ENCODE measurements around the gene MOB3B.
A peak's percentile ranks its signal among the peaks of the same experiment; 100 is the strongest.

Gene MOB3B

DNA sequence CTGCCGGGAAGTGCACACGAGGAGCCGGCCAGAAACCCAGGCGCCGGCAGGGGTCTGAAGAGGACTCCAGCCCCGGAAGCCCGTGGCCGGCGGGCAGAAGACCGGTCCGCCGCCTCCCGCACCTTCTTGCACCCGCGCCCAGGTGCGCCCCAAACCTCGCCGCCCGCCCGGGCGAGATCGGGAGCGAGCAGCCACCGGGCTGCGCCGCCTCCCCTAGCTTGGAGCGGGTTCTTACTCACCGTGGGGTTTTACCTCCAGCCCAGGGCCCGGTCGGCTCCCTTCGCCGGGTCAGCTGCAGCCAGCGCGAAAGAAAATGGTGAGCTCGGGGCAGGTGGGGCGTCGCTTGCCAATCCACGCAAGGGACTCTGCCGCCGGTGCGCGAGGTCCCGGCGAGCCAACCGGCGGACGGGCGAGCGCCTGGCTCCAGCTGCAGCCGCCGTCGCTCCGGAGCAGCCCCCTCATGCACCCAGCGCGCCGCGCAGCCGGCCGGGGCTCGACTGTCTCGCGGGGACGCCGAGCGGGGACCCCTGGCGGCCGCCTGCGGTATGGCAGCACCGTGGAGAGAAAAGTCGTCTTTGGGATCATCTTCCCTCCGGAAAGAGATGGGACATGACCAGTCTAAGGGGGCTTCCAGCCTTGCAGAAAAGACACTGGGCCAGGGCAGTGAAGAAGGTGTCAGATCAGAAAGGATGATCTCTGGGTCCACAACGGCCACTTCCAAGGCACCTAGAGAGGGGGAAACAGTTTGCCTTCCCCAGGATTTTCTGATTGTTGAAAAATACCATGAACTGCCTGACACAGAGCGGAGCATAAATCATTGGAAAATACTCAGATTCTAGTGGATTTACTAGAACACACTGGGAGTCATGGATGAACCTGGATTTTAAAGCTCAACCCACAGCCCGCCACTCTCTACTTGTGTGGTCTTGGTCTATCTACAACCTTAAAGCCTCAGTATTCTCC lies at the start of gene MOB3B:
Gene MOB3B, minus strand, starts transcription at position 499 of the 963 bp plus-strand sequence. CDS start 74,264 bp downstream, outside the sequence.
- DNase-seq: peak; percentile 79

DNA sequence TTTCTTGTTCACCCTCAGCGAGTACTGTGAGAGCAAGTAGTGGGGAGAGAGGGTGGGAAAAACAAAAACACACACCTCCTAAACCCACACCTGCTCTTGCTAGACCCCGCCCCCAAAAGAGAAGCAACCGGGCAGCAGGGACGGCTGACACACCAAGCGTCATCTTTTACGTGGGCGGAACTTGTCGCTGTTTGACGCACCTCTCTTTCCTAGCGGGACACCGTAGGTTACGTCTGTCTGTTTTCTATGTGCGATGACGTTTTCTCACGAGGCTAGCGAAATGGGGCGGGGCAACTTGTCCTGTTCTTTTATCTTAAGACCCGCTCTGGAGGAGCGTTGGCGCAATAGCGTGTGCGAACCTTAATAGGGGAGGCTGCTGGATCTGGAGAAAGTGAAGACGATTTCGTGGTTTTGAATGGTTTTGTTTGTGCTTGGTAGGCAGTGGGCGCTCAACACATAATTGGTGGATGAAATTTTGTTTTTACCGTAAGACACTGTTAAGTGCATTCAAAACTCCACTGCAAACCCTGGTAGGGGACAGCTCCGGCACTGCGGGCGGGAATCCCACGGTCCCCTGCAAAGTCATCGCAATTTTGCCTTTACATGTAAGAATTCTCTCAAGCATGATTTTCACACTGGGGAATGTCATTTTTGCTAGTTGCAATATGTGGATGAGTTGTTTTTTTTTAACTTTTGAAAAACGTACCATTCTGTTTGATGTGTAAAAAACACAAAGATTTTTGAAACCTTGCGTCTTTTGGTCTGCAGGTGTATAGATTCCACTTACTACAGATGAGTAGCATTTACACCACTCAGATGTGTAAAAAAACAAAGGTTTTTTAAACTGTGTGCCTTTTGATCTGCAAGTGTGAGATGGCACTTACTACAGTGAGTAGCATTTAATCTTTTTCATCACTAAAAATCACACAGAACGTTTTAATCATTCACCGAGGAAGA lies 44.3 kb upstream of the MOB3B start:
- peak; percentile 95 for DNase-seq

DNA sequence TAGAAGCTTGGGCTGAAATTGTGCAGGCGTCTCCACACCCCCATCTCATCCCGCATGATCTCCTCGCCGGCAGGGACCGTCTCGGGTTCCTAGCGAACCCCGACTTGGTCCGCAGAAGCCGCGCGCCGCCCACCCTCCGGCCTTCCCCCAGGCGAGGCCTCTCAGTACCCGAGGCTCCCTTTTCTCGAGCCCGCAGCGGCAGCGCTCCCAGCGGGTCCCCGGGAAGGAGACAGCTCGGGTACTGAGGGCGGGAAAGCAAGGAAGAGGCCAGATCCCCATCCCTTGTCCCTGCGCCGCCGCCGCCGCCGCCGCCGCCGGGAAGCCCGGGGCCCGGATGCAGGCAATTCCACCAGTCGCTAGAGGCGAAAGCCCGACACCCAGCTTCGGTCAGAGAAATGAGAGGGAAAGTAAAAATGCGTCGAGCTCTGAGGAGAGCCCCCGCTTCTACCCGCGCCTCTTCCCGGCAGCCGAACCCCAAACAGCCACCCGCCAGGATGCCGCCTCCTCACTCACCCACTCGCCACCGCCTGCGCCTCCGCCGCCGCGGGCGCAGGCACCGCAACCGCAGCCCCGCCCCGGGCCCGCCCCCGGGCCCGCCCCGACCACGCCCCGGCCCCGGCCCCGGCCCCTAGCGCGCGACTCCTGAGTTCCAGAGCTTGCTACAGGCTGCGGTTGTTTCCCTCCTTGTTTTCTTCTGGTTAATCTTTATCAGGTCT lies 43.5 kb upstream of the MOB3B start, which contains the start of gene C9orf72:
Gene C9orf72, minus strand, starts transcription at position 564 of the 716 bp plus-strand sequence. CDS start 6,361 bp downstream, outside the sequence.
- peak; percentile 89 for DNase-seq

DNA sequence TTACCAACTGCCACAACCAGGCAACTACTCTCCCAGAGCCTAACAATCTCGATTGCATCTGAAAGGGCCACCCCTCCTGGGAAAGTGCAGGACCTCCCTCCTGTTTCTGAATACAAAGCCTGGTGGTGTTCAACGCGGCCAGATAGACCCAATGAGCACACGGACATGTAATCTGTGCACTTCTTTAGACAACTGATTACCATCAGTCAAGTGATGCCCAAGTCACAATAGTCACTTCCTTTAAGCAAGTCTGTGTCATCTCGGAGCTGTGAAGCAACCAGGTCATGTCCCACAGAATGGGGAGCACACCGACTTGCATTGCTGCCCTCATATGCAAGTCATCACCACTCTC lies 42.9 kb upstream of the MOB3B start:
- DNase-seq: no peak

DNA sequence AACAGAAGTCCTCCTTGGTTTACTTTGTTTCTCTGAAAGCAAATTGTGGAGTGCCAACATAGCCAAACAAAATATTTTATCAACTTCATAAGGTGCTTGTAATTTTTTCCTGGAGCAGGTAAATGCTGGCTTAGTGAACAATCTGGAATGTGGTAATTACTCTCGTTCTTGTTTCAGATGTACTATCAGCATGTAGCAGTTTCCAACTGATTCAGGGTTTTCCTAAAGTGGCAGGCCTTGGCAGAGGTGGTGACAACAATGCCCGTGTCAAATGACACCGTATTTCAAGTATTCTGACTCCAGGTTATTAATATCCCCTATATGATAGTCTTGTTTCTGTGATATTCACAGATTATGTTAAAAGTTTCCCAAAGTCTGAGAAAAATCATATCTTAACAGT lies 42.4 kb upstream of the MOB3B start:
- DNase-seq: no peak

DNA sequence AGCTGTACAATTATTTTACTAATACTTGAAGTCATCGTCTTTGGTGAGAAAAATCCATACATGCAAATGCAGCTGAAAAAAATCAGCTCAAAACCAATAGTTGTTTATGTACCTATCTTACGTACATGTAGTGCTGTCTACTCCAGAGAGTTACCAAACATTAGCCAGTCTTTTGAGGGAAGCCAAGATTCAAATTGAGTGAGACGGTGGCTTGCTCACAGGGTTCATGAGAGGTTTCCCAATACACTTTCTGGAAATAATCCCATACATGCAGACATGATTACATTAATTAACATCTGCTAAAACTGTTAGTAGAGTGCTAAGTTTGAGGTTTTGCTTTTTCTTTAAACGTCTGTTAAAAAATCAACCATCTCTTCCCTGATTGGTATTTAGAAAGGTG lies 41.4 kb upstream of the MOB3B start:
- no peak for DNase-seq

DNA sequence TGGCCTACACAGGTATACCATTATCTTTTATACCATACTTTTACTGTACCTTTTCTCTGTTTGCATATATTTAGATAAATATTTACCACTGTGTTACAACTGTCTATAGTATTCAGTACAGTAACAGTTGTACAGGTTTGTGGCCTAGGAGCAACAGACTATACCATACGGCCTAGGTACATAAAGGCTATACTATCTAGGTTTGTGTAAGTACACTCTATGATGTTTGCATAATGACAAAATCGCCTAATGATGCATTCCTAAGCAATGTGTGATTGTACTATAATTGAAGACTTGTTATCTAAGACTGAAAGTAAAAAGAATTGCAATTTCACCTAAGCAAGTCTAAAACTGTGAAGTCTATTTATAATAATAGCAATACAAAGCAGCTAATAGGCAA lies 39.8 kb upstream of the MOB3B start:
- DNase-seq: no peak

DNA sequence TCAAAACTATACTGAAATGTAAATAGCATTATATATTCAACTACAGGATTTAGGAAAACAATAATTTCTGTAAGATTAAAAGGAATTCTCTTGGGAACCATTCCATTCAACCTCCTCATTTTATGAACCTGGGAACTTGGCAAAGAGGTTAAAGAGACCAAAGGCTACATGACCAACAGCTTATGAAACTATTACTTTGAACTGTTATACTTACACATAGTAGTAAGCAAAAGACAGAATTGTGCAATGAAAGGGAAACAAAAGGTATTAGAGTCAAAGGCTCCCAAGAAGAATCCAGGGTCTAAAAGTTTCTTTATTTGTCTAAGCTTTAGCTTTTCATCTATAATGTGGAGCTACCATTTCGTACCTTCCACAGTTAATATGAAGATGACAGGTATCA lies 36.5 kb upstream of the MOB3B start:
- no peak for DNase-seq

DNA sequence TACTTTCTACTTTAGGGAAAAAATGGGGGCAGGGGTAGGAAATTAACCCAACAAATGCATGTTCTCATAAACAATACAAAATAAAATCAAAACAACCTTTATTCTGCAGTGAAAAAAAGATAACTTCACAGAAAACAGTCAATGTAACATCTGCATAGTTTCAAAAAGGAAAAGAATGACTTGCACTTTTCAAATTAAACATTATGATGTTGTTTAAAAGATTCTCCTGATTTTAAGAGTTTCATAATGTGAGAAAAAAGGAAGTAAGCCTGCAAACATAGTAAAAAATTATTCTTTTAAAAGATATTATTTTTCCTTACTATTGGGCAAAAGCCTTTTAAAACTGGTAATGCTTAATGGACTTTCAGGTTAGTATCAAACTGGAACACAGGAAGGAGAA lies 36.1 kb upstream of the MOB3B start:
- no peak for DNase-seq

DNA sequence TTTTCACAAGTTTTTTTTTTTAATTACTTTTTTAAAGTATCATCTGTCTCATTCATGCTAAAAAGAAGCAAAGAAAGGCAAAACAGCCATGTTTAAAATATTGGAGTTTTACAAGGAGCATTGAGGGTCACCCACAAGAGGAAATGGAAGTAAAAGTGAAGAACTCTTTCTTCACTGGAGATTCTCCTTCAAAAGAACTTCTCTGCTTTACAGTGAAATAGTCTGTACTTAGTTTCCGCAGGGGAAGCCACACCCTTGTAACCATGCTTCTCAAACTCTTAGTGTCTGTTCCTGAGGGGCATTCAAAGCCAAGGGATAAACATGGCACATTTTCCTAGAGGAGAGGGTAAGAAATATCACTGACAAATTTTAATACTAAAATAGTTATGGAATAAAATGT lies 35.1 kb upstream of the MOB3B start:
- no peak for DNase-seq

DNA sequence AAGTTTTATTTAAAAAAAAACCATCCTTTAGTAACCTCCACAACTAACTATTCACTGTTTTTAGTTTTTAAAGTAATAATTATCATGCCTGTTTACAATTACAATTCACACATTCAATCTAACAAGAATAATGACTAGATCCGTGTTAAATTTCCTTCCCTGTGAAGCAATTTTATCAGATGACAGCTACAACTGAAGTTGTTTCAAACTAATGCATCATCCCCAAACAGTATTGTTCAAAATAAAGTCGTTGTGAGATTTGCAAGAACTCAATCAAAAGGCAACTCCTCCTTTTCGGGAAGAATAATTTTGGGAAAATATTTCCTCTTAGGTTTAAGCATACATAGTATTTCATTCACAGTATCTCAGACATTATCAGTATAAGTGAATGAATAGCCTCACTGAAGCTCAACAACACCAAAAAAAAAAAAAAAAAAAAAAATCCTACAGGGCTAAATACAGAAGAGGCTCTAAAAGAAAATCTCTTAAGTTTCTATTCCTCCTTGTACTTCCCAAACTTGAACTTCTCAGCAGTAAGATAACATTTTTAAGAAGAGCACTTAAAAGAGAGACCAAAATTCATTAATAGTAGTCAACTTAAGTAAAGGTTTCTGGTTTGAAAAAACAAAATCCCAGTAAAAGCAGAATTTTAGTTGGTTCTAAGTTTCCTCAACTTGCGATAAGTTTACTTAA lies 34.3 kb upstream of the MOB3B start:
- DNase-seq: no peak

DNA sequence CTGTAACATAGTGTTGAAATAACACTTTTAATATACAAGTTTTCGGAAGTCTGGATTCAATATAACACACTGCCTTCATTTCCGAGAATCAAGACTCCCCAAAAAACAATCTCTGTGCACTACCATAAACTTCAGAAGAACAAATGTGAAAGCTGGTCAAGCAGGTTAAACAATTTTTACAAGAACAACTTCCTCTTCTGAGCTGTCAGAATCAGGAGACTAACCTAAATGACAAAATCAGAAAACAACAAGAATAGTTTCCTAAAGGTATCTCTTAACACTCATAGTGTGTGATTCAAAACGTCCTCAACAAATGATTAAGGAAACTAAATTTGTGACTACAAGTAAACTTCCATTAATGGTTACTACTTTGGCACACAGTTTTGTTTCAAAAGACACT lies 32.1 kb upstream of the MOB3B start:
- DNase-seq: no peak

DNA sequence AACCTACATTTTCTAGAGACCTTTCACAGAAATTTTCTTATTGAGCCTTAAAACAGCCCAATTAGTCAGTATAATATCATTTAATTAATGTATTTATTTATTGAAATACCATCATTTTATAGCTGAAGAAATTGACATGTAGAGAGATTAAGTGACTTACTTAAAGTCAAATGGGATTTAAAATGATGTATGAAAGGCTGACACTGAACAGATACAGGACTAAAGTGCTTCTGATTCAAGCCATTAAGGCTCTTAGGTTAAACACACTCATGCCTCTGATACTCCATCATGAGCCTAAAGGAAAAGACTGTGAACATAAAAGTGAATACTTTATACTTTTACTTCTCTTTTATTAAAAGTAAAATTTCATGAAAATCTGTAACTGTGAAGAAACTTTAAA lies 30.8 kb upstream of the MOB3B start:
- no peak for DNase-seq

DNA sequence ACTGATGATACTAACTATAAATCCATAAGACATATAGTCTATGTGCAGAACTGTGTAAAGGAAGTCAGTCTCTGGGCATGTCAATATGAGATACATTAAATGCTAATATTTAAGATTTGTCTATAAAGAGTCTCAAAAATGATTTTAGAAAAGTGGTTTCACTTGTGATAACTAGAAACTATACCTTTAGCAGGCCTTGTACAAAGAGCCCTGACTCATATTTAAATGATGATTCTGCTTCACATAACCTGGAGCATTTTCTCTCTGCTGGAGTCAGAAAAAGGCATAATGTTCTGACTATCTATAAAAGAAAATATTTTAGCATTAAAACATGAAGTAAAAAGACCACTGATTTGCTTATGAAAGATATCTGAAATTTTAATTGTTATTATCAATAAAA lies 28.7 kb upstream of the MOB3B start:
- no peak for DNase-seq

DNA sequence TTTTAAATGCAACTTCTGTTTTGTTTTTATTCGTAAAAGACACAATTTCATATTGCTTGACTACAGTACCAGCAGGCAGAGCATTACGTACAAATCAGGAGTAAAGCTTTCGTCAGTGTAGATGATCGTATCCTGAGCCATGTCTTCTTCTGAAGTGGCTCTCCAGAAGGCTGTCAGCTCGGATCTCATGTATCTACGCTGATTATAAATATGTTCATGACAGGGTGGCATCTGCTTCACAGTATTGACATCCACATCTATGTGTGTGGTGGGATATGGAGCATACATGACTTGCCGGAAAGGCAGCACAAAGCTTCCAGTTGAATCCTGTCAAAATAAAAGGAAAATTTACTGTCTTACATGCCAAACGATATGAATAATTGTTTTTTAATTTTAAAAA lies 26.9 kb upstream of the MOB3B start:
- DNase-seq: no peak

DNA sequence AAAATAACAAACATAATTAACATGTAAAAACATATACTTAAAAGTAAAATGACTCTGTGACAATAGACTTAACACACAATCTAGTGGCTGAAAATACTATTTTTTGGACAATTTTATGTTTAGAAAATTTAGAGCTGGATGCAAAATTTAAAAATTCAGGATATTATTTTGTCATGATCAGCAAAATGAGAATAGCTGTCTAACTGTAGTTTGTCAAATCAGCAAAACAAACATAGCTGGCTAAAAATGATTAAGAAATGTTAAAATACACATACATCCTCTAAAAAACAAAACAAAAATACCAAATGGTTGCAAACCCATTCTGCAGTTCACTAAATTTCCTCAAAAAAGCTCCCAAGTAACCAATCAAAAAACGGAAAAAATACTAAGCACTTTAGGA lies 25.1 kb upstream of the MOB3B start:
- DNase-seq: no peak

DNA sequence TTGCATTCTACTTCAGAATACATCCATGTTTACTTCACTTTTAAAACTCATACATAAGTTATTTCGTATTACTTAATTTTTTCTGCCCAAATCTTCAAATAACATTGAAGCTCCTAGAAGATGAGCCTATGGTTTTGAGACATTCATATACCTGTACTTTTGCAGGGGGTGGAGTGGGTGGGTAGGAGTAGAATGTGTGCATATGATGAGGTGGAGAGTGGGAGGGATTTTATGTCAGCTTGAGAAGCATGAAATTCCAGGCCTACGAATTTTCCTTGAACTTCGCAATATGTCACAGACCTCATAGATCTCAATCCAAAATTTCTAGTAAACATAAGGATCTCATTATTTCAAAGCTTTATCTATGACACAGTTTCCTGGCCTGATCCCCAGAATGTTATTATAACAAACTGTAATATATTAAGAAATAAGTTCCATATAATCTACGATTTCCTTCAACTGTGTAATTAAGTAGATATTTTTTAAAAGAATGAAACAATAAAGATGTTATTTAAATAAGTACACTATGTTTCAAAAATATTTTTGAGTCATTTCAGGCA lies 19.7 kb upstream of the MOB3B start:
- DNase-seq: no peak

DNA sequence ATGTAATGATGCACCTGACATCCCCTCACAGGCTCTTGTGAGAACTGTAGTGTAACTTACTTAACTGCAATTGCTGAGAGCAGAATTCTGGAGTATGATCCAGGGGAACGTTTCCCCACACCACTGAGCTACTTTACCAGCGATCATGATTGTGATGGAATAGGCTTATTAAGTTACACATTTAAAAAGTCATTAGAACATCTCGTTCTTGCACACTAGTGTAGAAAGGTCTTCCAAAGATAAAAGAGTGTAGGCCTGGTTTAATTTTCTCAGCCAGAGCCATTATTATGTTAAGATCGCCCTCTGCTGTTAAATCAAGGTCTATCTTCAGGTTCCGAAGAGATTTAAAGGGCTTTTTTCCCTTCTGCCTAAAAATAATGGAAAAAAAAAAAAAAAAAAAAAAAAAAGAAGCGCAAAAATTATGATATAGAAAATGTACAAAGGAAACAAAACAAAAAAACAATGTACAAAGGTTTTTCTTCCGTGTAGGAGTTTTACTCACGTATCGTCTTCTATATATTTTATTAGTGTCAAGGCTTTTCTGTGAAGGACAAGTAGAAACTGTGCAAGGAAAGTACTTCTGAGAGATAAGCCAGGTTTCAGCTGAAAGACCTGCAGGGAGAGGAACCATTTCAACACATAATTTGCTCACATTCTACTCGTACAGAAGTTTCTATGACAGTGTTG lies 18.6 kb upstream of the MOB3B start:
- DNase-seq: no peak

DNA sequence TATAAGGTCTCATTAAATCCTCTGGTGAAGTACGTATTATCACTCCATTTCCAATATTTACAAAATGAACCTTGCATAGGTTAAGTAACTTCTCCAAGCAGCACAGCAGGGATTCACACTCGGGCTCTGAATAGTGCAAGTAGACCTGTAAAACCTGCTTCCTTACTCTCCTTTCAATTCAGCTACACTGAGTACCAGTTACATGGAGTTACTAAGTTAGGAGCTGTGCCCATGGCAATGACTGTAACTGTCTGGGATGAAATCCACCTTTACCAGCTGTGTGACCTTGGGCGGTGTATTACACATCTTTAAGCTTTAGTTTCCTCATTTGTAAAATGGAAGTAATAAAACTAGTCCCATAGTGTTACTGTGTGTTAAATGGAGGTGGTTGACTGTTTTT lies 15.9 kb upstream of the MOB3B start:
- DNase-seq: no peak

DNA sequence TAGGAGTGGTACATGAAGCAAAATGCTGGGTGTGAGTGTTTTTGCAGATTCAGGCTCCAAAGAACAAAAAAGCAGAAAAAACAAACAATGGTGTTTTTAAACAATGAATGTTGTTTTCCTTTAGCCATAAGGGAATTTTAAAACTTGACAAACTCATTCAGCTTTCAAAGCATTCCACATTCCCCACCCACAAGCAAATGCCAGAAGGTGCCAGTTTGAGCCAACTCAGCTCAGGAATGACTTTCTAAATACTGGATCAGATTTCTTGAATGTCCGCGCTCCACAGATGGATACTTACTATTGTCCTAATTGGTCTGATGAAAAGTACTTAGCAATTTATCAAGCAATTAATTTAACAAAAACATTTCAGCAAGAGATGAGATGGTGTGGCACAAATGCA lies 12.9 kb upstream of the MOB3B start:
- no peak for DNase-seq

DNA sequence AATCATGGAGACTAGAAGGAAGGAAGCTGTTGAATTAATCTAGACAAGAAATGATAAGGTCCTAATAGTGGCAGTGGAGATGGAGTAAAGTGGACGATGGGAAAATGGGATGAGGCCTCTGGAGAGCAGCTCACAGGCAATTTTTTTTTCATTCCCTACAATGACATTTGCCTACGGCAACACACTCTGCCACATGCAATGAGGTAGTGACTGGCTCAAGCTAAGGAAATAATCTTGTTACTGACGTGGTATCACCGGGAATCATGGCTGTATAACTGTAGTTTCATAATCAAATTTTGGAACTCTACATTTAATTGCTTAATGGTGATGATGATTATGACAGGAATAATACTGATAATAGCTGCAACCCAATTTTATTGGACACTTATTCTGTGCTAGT lies 12.1 kb upstream of the MOB3B start:
- no peak for DNase-seq

Data from activated naive CD4-positive, alpha-beta T cell treated with Interleukin-2 at 50 U/mL for 16 hours (primary cell).